ENCODE measurements around the gene SMG6. TPM values are rescaled to one million over a fixed set of nuclear protein-coding genes. Genes with fewer than 3 reads are reported as not detected.

Gene SMG6
- total RNA-seq, 1 experiment from 2014 or later, result 25.6 TPM

- peaks cover 8% of the 10 kb centered on the region for H3K36me3 Mint-ChIP-seq
- H3K4me3 Mint-ChIP-seq, result no peak overlapping the region
- ChIA-PET POLR2A (no interaction called here), CTCF (interaction anchor here (0.9 to 3.7 kb wide), 10 partner anchors 14 to 169 kb away, joined by 3 to 21 read pairs (median 6); partner anchors contain the start of gene HIC1)
- no peak for ATAC-seq
- H3K27me3 Mint-ChIP-seq (ENCODE audit: low read depth), result no peaks in the 10 kb centered on the region
- H3K27ac Mint-ChIP-seq, result peak overlapping the region; percentile 78
- peaks cover 11% of the 10 kb centered on the region for H3K4me1 Mint-ChIP-seq
- TF ChIP-seq MAX (CRISPR knock-in tag; IDR thresholded peaks at IDR 0.05) (no peak), AR (CRISPR knock-in tag; IDR thresholded peaks at IDR 0.05) (no peak), MXD4 (CRISPR knock-in tag; IDR thresholded peaks at IDR 0.05; ENCODE audit: borderline replicate concordance) (no peak), PREB (CRISPR knock-in tag; IDR thresholded peaks at IDR 0.05; ENCODE audit: borderline replicate concordance) (no peak), ZSCAN18 (CRISPR knock-in tag; IDR thresholded peaks at IDR 0.05) (no peak), ZNF138 (CRISPR knock-in tag; conservative IDR thresholded peaks at IDR 0.05) (no peak), HMGA2 (CRISPR knock-in tag; IDR thresholded peaks at IDR 0.05) (no peak), RELA (CRISPR knock-in tag; IDR thresholded peaks at IDR 0.05; ENCODE audit: borderline replicate concordance) (no peak), ZNF512 (CRISPR knock-in tag; IDR thresholded peaks at IDR 0.05; ENCODE audit: borderline replicate concordance) (no peak), GABPB1 (CRISPR knock-in tag; IDR thresholded peaks at IDR 0.05) (no peak), ZNF219 (CRISPR knock-in tag; IDR thresholded peaks at IDR 0.05; ENCODE audit: borderline replicate concordance) (no peak), ZNF671 (CRISPR knock-in tag; IDR thresholded peaks at IDR 0.05) (no peak), CTCF (IDR thresholded peaks at IDR 0.05) (no peak)
- DNase-seq (ENCODE audit: low spot score), result no peak
- no peaks in the 10 kb centered on the region for H3K9me3 Mint-ChIP-seq
Measured at GRCh38 chr17:2076087-2076984, 227.2 kb downstream of the SMG6 start.

Data from WTC11 (cell line).